ENCODE data around the gene POPDC2. TPM values are rescaled to one million over a fixed set of nuclear protein-coding genes. Genes with fewer than 3 reads are reported as not detected.
"Not testable (repeated sequence)": the region's sequence is repeated elsewhere in the genome, so short reads cannot be mapped to it uniquely, and the experiment has no call there.

Gene POPDC2, protein sequence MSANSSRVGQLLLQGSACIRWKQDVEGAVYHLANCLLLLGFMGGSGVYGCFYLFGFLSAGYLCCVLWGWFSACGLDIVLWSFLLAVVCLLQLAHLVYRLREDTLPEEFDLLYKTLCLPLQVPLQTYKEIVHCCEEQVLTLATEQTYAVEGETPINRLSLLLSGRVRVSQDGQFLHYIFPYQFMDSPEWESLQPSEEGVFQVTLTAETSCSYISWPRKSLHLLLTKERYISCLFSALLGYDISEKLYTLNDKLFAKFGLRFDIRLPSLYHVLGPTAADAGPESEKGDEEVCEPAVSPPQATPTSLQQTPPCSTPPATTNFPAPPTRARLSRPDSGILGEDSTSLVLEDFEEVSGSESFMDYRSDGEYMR
- polyA plus RNA-seq (2013, experiment 1 of 2; ENCODE audit: insufficient read length): 0.76 TPM
- polyA plus RNA-seq (2013, experiment 2 of 2; ENCODE audit: insufficient read length): 0.81 TPM

DNA sequence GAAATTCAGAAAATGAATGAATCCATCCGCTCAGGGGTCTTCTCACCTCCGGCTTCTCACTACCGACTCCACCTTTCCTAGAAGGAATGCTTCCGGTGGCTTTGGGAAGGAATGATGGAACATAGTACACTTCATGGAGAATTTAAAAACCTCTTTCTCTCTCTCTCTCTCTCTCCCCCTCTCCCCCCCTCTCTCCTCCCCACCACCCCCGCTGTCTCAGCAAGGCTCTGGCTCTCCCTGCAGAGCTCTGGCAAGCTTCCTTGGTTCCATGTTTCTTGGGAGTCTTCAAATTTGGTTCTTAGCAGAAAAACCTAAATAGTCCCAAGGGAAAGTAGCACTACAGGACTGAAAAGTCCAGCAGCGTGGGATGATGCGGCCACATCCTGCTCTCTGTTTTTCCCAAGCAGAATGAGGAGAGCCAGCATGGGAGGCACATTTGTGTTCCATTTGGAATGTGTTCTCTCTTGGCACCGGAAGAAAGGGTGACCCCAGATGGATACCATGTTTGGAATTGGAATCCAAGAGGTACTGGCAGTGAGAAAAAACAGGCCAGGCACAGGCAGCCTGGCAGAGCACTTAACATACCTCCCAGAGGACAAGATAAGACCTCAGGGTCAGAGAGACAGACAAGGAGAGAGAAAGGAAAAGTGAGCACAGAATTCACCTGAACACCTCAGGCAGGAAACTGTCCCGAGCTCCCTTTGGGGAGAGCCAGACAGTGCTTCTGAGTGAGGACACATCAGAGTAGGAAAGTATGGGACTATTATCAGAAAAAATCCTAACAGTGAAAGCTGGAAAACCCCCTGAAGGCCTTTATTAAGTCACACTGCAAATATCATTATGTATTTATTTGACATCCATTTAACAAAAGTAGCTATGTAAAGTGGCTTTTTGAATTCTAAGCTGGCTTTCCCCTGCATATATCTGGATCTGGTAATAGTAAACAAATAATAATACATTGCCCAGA is at the start of gene POPDC2:
TSS of gene POPDC2 (minus strand) at position 116 of the 967 bp plus-strand sequence. CDS start 166 bp downstream, outside the sequence.
- peak; percentile 26 for DNase-seq

DNA sequence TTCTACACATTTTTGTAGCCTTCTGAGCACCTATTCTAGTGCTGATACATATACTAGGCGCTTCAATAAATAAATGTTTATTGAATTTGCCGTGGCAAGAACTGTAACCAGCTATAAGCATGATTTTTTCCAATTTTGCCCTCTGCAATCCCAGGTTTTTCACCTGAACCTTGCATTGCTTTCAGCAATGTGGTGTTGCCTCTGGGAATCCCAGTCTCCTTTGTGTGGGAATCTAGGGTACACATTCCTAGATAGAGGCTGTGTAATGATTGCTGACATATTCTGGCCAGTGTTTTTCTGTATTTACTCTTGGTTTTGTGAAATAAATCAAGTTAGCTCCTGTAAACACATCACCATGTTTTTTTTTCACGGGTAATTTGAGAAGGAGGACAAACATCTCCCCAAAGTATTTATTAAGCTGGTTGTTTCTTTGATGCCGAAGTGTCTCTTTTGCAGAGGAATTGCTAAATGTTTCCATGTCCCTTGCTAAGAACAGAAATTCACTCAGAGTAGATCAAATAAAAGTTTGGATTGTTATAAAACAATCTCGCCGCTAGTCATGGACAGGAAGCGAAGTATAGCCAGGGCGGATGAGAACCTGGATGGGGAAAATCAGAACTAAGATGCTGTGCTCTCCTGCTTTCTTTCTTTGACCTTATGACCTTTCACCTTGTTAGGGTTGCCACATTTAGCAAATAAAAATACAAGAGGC is 43.6 kb upstream of the POPDC2 start:
- DNase-seq: no peak

DNA sequence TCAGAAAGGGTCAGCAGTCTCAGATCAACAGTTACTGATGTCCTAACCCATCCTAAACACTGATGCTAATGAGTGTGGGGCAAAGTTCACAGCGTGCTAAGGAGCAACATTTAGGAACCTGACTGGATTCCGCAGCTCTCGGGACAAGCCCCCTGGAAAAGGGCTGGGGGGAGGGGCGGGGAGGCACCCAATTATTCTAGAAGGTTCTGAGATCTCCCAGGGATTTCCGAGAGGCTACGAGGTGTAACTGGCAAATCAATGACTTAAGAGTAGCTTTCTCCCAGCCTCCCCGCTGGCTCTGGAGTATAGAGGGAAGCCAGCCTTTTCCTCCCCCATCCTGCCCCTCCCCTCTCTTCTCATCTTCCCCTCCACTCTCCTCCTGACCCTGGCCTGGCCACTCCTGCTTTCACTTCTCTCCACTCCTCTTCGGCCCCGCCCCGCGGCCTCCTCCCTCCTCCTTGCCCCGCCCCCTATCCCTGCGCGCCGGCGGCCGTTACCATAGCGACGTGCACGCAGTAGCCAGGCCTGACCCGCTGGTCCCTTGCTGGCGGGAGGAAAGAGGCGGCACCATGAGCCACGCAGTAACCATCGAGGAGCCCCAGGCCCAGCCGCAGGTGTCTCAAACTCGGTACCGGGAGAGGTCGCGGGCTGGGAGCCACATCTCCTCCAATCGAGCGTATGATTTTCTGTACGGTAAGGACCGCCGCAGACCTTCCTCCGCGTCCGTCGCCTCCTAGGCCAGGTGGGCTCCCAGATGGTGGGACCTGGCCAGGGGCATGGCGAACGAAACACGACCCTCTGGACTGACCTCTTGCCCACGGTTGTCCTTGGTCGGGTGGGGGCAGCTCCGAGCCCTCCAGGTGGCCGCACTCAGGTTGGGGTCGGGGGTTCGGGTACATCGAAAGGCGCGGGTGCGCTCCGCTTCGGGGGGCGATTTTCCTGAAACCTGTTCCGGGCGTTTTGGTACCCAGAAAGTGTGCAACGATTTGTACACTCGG is 42.4 kb upstream of the POPDC2 start, which contains the start of gene CFAP91:
TSS of gene CFAP91 (plus strand) at position 493 of the 998 bp plus-strand sequence. CDS start at position 570, 77 bp downstream.
- DNase-seq: peak; percentile 89

DNA sequence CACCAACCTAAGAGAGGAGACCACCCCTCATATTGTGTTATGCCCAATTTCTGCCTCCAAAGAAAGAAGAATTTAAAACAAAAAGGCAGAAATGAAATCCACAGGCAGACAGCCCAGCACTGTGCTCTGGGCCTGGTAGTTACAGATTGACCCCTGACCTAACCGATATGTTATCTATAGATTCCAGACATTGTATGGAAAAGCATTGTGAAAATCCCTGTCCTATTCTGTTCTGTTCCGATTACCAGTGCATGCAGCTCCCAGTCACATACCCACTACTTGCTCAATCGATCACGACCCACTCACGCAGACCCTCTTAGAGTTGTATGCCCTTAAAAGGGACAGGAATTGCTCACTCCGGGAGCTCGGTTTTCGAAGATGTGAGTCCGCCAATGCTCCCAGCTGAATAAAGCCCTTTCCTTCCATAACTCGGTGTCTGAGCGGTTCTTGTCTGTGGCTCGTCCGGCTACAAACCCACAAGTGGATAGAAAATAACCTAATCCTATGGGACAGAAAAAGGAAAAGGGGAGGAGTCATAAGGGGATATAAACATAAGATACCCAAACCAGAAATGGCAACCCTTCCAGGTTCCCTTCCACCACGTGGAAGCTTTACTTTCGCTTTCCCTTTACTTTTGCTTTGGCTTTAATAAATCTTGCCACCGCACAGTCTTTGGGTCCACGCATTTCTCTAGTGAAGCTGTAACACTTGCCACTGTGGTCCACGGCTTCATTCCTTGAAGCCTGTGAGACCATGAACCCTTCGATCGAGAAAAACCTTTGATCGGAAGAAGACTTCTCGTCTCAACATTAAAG is 40.7 kb upstream of the POPDC2 start:
- no peak for DNase-seq

DNA sequence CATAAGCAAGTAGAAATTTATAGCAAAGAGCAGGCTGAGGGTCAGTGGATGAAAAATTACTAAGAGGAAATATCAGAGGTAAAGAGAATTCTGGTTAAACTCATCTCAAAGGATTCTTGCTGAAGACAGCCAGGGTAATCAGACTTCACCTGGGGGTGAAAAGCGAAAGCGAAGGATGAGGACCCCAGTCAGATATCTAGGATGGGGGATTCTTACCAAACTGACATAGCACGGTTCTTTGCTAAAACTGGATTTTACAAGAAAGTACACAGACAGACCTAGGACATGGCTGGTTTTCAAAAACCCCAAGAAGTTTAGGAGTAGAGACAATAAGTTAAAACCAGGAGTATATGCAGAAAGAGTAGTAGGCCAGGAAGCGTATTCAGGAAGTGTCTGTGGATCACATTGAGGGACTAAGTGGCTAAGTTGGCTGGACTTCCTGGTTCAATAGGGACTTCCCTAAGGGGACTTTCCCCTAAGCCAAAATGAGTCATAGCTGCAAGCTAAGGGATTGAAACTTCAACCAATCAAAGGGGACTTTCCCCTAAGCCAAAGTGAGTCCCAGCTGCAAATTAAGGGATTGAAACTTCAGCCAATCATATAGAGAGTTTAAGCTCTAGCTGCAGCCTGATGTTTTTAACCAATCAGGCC is 40.0 kb upstream of the POPDC2 start:
- DNase-seq: peak; percentile 4

DNA sequence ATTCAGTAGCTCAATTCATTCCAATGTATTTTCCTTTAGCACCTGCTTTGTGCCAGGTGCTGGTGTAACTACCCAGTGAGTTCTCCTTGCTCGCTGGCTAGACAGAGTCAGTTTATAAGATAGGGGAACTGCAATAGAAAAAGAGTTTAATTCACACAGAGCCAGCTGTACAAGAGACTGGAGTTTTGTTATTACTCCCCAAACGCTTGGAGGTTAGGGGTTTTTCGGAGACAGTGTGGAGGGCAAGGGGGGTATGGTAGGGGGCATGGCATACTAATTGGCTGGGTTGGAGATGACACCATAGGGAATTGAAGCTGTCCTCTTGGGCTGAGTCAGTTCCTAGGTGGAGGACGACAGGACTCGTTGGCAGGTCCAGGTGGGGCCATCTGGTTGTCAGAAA is 37.0 kb upstream of the POPDC2 start:
- no peak for DNase-seq

DNA sequence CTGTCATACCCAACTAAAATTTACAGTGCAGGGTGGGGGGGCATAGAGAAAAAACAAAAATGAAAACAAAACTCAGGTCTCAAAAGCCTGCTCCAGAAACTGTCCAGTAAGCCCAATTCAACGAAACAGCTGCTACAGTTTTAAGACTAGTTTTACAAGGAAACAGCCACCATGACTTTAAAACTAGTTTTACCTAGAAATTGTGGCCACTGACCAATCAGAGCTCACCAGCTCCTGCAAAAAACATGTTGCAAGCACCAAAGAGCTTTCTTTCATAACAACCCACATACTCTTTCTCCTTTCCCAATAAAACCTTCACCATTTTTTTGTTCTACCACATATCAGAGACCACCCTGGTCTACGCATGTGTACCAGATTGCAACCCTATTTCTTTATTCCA is 35.1 kb upstream of the POPDC2 start:
- DNase-seq: peak; percentile 4

DNA sequence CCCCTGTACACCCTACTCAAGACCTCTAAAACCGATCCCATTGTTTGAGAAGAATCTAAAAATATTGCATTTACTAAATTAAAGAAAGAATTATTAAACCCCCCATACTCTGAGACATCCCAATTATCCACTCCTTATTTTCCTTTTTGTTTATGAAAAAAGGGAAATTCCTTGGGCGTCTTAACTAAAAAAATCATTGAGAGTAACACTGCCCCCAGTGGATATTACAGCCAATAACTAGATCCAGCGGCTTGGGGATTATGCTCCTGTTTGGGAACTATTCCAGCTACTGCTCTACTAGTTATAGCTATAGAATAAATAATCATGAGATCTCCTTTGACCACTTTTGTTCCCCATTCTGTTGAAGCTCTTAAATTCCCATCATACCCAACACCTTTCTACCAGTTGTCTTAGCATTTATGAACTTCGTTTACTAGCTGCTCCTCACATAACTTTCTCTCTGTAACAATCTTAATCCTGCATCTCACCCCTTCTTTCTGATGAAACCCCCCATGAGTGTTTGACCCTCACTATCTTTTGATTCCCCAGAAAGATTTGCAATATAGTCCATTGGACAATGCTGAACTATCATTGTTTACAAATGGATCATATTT is 29.8 kb upstream of the POPDC2 start:
- DNase-seq: peak; percentile 37

DNA sequence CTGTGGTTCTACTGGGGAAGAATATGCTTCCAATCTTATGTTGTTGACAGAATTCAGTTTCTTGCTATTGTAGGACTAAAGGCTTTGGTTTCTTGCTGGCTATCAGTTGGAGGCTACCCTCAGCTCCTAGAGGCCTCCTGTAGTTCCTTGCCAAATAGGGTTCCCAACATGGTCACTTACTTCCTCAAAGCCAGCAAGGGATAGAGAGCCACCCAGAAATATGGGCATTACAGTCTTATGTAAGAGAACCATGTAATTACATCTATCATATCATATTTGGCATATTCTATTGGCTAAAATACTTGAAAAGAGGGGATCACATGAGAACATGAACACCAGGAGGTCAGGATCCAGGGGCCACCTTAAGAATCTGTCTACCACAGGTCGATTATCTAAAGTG is 23.0 kb upstream of the POPDC2 start:
- DNase-seq: no peak

DNA sequence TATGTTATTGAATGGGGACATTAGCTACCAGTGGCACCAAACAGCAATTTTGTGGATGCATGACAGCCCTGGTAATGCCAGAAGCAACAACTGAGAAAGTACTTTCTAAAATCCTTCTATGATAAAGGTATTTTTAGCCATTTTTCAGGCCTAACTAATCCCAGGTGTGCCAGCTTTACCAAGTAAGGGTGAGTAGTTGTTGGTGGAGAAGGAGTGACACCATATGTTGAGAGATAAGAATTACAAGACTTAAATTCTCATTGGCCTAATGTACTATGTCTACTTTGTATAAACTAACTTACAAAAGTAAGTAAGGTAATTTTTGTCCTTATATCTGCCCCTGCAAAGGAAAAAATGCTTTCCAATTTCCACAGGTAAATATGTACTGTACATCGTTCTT is 20.9 kb upstream of the POPDC2 start:
- DNase-seq: peak; percentile 65

DNA sequence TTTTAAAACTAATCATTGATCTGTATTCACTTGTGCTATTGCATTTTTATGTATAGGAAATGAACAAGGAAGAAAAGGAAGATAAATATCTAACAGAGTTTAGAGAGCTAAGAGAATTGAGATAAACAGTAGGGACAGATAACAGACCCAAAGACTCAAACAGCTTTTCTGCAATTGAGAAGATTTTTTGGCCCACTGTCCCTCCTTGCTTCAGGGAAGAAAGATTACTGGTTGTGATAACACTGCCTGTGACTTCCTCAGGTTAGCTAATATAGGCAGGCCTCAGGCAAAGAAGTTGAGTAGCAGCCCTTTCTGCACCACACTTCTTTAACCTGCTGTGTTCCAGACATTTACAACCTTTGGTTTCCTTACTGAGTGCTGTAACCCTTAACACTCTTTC is 19.5 kb upstream of the POPDC2 start:
- no peak for DNase-seq

DNA sequence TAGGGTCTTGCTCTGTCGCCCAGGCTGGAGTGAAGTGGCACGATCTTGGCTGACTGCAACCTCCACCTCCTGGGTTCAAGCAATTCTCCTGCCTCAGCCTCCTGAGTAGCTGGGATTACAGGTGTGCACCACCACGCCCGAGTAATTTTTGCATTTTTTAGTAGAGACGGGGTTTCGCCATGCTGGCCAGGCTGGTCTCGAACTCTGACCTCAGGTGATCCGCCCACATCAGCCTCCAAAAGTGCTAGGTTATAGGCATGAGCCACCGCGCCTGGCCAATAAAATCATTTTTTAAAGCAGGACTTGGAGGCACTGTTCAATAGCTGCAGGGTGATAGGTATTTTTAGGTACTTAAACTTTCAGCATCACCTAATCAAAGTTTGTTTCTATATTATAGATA is 17.8 kb upstream of the POPDC2 start:
- DNase-seq: not testable (repeated sequence)

DNA sequence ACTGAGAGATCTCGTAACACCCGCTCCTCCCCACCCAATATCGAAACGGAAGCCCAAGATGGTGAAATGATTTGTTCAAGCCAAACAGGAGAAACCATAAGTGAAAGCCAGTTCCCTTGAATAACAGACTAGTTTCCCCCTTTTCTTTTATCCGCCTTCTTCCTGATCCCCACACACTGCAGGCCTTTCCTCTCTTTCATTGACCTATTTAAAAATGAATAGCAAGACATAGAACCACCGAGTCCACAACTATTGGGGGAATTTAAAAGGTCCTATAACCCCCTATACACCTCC is 17.2 kb upstream of the POPDC2 start:
- DNase-seq: no peak

DNA sequence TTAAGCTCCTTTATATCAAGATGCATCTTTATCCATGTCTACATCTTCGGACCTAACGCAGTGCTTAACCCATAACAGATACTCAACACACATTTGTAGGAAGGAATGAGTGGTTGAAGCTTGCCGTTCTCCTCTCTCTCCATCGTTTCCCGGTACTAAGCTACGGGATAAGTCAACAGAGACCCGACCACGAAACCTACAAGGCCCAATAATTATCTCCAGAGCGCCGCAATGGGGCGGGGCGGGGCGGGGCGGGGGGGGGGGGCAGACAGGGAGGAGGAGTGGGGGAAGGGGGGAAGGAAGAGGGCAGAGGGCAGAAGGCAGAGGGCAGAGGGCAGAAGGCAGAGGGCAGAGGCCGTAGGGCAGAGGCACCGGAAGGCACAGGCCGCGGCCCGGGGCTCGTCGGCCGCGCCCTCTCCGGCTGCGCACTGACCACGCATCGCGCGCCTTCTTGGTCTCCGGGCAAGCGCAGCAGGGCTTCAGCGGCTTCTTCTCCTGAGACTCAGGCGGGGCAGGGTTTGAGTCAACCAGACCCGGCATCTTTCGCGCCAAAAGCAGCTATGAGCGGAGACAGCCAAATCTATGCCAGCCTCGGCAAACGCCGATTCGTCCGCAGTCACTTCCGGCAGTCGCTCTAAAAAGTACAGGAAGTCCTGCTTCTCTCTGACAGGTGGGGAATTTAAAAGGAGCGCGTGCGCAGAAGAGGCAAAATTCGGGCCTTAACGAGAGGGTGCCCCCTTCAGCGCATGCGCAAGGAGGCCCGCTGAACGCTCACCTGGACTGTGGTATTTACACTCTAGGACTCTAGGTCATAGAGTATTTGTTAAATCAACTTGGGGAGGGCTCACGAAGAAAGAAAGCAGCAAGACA is 16.6 kb upstream of the POPDC2 start, which contains the start of gene COX17:
TSS of gene COX17 (minus strand) at position 636 of the 870 bp plus-strand sequence. CDS start at position 540, 96 bp downstream.
- DNase-seq: peak; percentile 96

DNA sequence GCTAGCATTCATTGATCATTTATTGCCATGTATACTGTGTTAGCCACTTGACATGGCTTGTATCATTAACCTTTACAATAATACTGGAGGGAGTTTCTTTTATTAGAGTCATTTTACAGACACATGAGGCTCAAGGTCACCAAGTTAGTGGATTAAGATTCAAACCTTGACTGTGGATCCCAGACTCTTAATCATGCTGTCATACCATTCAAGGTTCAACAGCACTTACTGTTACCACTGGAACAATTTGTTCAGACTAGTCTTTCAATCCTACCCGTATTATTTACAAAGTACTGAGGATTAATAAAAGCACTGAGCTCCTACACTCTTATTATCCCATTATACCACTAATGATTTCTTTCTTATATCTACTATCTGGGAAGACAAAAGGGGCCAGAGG is 15.6 kb upstream of the POPDC2 start:
- no peak for DNase-seq

DNA sequence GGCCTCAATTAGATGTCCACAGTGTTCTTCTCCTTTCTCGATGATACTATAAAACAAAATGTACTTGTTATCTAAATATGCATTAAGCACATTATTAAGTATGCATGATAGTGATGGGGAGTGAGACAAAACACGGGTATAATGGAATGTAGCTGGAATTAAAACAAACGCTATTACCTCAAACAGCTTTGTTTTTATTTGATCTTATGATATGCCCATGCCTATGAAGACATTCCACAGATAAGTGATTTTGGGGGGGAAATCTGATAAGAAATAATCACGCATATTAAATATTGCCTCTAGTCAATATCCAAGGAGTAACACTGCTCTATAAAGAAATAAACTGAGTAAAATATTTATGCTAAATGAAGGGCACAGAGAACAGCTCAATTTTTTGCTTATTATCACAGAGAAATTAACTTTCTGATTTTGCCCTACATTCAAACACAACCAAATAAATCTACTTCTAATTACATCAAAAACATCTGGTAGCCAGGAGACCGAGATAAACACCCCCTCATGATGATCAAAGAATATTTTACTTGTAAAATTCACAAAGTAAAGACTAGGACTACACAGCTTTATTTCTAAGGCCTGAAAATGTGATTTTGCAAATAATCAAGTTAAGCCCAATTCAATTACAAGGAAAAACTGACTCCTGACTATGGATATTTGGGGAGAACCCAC is 14.9 kb upstream of the POPDC2 start:
- no peak for DNase-seq

DNA sequence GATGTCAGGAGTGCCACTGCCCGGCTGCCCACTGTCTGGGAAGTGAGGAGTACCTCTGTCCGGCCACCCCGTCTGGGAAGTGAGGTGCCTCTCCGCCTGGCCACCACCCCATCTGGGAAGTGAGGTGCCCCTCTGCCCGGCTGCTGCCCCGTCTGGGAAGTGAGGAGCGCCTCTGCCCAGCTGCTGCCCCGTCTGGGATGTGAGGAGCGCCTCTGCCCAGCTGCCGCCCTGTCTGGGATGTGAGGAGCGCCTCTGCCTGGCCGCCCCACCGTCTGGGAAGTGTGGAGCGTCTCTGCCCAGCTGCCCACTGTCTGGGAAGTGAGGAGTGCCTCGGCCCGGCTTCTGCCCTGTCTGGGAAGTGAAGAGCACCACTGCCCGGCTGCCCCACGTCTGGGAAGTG is 13.5 kb upstream of the POPDC2 start:
- DNase-seq: no peak

DNA sequence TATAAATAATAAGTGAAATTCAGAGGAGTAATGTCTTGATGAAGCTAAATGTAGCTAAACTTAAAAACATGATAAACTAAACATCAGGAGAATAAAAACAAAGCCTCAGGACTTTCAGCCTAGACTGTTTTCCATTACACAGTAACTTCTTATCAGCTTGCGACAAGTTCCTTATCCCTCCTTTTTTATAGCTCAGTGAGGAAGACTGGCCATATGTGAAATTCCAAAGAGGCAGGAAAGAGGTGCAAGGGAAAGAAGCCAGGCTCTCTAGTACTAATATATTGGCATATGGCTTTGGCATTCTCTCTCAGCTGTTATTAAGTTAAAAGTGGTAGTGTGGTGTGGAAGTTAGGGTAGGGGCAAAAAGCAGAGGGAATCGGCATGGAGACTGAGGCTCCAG is 12.4 kb upstream of the POPDC2 start:
- DNase-seq: no peak

Data from fibroblast of skin of abdomen (primary cell).